IMR-90 (cell line): Measurements from ENCODE around the gene CCM2. TPM values are rescaled to one million over a fixed set of nuclear protein-coding genes. Genes with fewer than 3 reads are reported as not detected.
A peak's percentile ranks its signal among the peaks of the same experiment; 100 is the strongest.

ENCODE experiments used
- ATAC-seq: fragments of 200-7000 bp; cut with Tn5 transposase; 2 replicates; pipeline ENCODE4 v1.9.1; 2020; ENCODE audit warnings: low read depth, mild to moderate bottlenecking, moderate library complexity
- BruUV-seq: library from RNA; stranded (reverse); fragments of 400-500 nt; replicated peaks from 2 replicates; lab custom pipeline; 2021; lab: Mats Ljungman, UMichigan
- CTCF ChIA-PET: fragments of 300-600 bp; formaldehyde crosslinking; extraction: SDS; loops from one replicate; lab custom pipeline; 2021; ENCODE audit warnings: antibody characterized with exemption; lab: Yijun Ruan, JAX
- POLR2A ChIA-PET: fragments of 300-600 bp; sonication (Branson Sonifier 250); formaldehyde crosslinking; loops from one replicate; lab custom pipeline; 2022; ENCODE audit warnings: antibody characterized with exemption; ENCODE audit not compliant: unreplicated experiment; lab: Charles Lee
- DNase-seq: peaks from one replicate; pipeline ENCODE4 v3.0.0; 2013
- H2AFZ ChIP-seq: replicated peaks from 2 replicates; pipeline ENCODE3; 2013; ENCODE audit warnings: low read length, mild to moderate bottlenecking; ENCODE audit not compliant: poor library complexity
- H2AK5ac ChIP-seq: 2 replicates; pipeline ENCODE4 v1.6.1; 2013; ENCODE audit warnings: low read depth, low read length, inconsistent platforms
- H2AK9ac ChIP-seq: replicated peaks from 2 replicates; pipeline ENCODE3; 2013; ENCODE audit warnings: mild to moderate bottlenecking, low read depth, low read length, moderate library complexity; ENCODE audit not compliant: poor library complexity
- H2BK120ac ChIP-seq: 2 replicates; pipeline ENCODE4 v1.6.1; 2013; ENCODE audit warnings: low read depth, low read length, inconsistent platforms
- H2BK15ac ChIP-seq: 3 replicates; pipeline ENCODE4 v1.6.1; 2013; ENCODE audit warnings: low read depth, low read length, inconsistent platforms
- H2BK20ac ChIP-seq: 2 replicates; pipeline ENCODE4 v1.6.1; 2013; ENCODE audit warnings: low read depth, mild to moderate bottlenecking, inconsistent platforms, low read length, moderate library complexity
- H2BK5ac ChIP-seq: 2 replicates; pipeline ENCODE4 v1.6.1; 2013; ENCODE audit warnings: mild to moderate bottlenecking, low read depth, low read length, inconsistent platforms; ENCODE audit not compliant: poor library complexity, severe bottlenecking
- H3K14ac ChIP-seq: replicated peaks from 2 replicates; pipeline ENCODE4 v1.6.1; 2013; ENCODE audit warnings: low read depth, low read length, inconsistent platforms
- H3K18ac ChIP-seq: 2 replicates; pipeline ENCODE4 v1.6.1; 2013; ENCODE audit warnings: low read depth, low read length, control low read depth
- H3K23ac ChIP-seq: 2 replicates; pipeline ENCODE4 v1.6.1; 2013; ENCODE audit warnings: low read depth, low read length, inconsistent platforms
- H3K27ac ChIP-seq: 2 replicates; pipeline ENCODE4 v1.5.1; 2013; ENCODE audit warnings: mild to moderate bottlenecking, control low read depth, low read length; ENCODE audit not compliant: insufficient read depth
- H3K27me3 ChIP-seq: 2 replicates; pipeline ENCODE4 v1.6.1; 2013; ENCODE audit warnings: low read length; ENCODE audit not compliant: control insufficient read depth, insufficient read depth
- H3K36me3 ChIP-seq: 2 replicates; pipeline ENCODE4 v1.6.1; 2013; ENCODE audit warnings: low read length, mixed read lengths; ENCODE audit not compliant: control insufficient read depth, insufficient read depth
- H3K4ac ChIP-seq: 2 replicates; pipeline ENCODE4 v1.6.1; 2013; ENCODE audit warnings: low read depth, low read length, inconsistent platforms
- H3K4me1 ChIP-seq: 2 replicates; pipeline ENCODE4 v1.6.1; 2013; ENCODE audit warnings: low read length, mixed read lengths; ENCODE audit not compliant: control insufficient read depth, insufficient read depth
- H3K4me2 ChIP-seq: 2 replicates; pipeline ENCODE4 v1.6.1; 2013; ENCODE audit warnings: low read depth, mild to moderate bottlenecking, control low read depth, low read length, moderate library complexity
- H3K4me3 ChIP-seq: 2 replicates; pipeline ENCODE4 v1.5.1; 2013; ENCODE audit warnings: low read depth, mild to moderate bottlenecking, control low read depth, low read length, moderate library complexity; ENCODE audit not compliant: insufficient read depth
- H3K56ac ChIP-seq: 2 replicates; pipeline ENCODE4 v1.6.1; 2013; ENCODE audit warnings: low read length, inconsistent platforms; ENCODE audit not compliant: insufficient read depth; ENCODE audit errors: extremely low read depth
- H3K79me1 ChIP-seq, 2 experiments: 2 replicates each; pipeline ENCODE4 v1.6.1; 2013; ENCODE audit warnings: low read length in 2 of 2, inconsistent platforms in 1 of 2, low read depth in 1 of 2
- H3K9ac ChIP-seq: 2 replicates; pipeline ENCODE4 v1.6.1; 2013; ENCODE audit warnings: low read depth, low read length, control low read depth
- H3K9me1 ChIP-seq: 2 replicates; pipeline ENCODE4 v1.6.1; 2013; ENCODE audit warnings: low read length, inconsistent platforms; ENCODE audit not compliant: insufficient read depth
- H3K9me3 ChIP-seq: 2 replicates; pipeline ENCODE4 v1.6.1; 2013; ENCODE audit warnings: low read length; ENCODE audit not compliant: control insufficient read depth, insufficient read depth
- H4K20me1 ChIP-seq: 2 replicates; pipeline ENCODE4 v1.6.1; 2013; ENCODE audit warnings: low read length, inconsistent platforms; ENCODE audit not compliant: insufficient read depth
- H4K5ac ChIP-seq: 2 replicates; pipeline ENCODE4 v1.6.1; 2013; ENCODE audit warnings: mild to moderate bottlenecking, low read depth, low read length, control low read depth
- H4K8ac ChIP-seq, 2 experiments: 2 replicates each; pipeline ENCODE4 v1.6.1; 2013; ENCODE audit warnings: low read depth in 2 of 2, low read length in 2 of 2, control low read depth in 1 of 2, inconsistent platforms in 1 of 2
- H4K91ac ChIP-seq: 2 replicates; pipeline ENCODE4 v1.6.1; 2013; ENCODE audit warnings: low read depth, low read length, inconsistent platforms; ENCODE audit not compliant: insufficient read depth
- BHLHE40 ChIP-seq: fragments of 150-350 bp; IDR thresholded peaks from 2 replicates; pipeline ENCODE4 v1.6.1; 2016; ENCODE audit warnings: mild to moderate bottlenecking, low read depth, low read length
- FOS ChIP-seq: fragments of 150-350 bp; IDR thresholded peaks from 2 replicates; pipeline ENCODE4 v1.6.1; 2016; ENCODE audit warnings: low read depth, low read length
- MAFK ChIP-seq: IDR thresholded peaks from 2 replicates; pipeline ENCODE4 v1.6.1; 2012; ENCODE audit warnings: low read depth, low read length, improper control_type of control experiment
- NFE2L2 ChIP-seq: fragments of 150-350 bp; IDR thresholded peaks from 2 replicates; pipeline ENCODE4 v1.6.1; 2016; ENCODE audit warnings: low read depth, mild to moderate bottlenecking, low read length
- POLR2A ChIP-seq: IDR thresholded peaks from 2 replicates; pipeline ENCODE4 v1.6.1; 2012; ENCODE audit warnings: mild to moderate bottlenecking, low read depth, low read length
- RAD21 ChIP-seq: IDR thresholded peaks from 2 replicates; pipeline ENCODE4 v1.6.1; 2012; ENCODE audit warnings: low read length, improper control_type of control experiment
- RFX5 ChIP-seq: IDR thresholded peaks from 2 replicates; pipeline ENCODE4 v1.8.0; 2012; ENCODE audit warnings: low read depth, mild to moderate bottlenecking, low read length, moderate library complexity
- SMC3 ChIP-seq: fragments of 150-350 bp; IDR thresholded peaks from 2 replicates; pipeline ENCODE4 v1.6.1; 2016; ENCODE audit warnings: low read depth, mild to moderate bottlenecking, antibody characterized with exemption, low read length, moderate library complexity
- WGBS, 2 experiments: methylation state at CpG; one replicate each; pipeline versions ENCODE4 v1.1.5 to v1.1.7; 2013; ENCODE audit warnings: missing lambda C conversion rate in 2 of 2; ENCODE audit not compliant: insufficient read length in 1 of 2; ENCODE audit errors: extremely low coverage in 2 of 2; 5-methylcytosine and 5-hydroxymethylcytosine counted together
- dilution Hi-C: fragments of 300-500 bp; cut with HindIII; formaldehyde crosslinking; loops from one replicate; pipeline ENCODE4 v1.14.3; 2018; ENCODE audit warnings: low sequenced_read_pairs; ENCODE audit not compliant: unreplicated experiment
- in situ Hi-C: fragments of 300-500 bp; cut with MboI; formaldehyde crosslinking; loops from 3 replicates; pipeline ENCODE4 v1.14.3; 2019; ENCODE audit warnings: low sequenced_read_pairs, inconsistent platforms, mixed read lengths
- intact Hi-C: fragments of 100-400 bp; cut with micrococcal nuclease; formaldehyde crosslinking; loops from 2 replicates; pipeline ENCODE4 v1.10.0; 2022
- polyA plus RNA-seq, 3 experiments: library from polyadenylated mRNA; depleted of rRNA; stranded (reverse); fragments of >200 nt; gene quantifications; 2 replicates each; pipeline ENCODE4 v1.2.3, GENCODE V29; 2012; ENCODE audit warnings: low replicate concordance in 1 of 3
- total RNA-seq: library from RNA; depleted of rRNA; stranded (reverse); fragments of >200 nt; gene quantifications from 2 replicates; pipeline ENCODE4 v1.2.3, GENCODE V29; 2012
- TF ChIP-seq, protein P1 (sequence below): fragments of 150-350 bp; IDR thresholded peaks from 2 replicates; pipeline ENCODE4 v1.6.1; 2017; ENCODE audit warnings: mild to moderate bottlenecking, antibody characterized with exemption, low read length, low read depth
- TF ChIP-seq, protein P2 (sequence below): fragments of 150-350 bp; IDR thresholded peaks from 2 replicates; pipeline ENCODE4 v1.6.1; 2016; ENCODE audit warnings: low read depth, mild to moderate bottlenecking, low read length, moderate library complexity, borderline replicate concordance

The CCM2 gene
- total and polyA plus RNA-seq, 2 of the 4 experiments (the other 2 are of a cell fraction) = 65.2 to 78.5 TPM

DNA sequence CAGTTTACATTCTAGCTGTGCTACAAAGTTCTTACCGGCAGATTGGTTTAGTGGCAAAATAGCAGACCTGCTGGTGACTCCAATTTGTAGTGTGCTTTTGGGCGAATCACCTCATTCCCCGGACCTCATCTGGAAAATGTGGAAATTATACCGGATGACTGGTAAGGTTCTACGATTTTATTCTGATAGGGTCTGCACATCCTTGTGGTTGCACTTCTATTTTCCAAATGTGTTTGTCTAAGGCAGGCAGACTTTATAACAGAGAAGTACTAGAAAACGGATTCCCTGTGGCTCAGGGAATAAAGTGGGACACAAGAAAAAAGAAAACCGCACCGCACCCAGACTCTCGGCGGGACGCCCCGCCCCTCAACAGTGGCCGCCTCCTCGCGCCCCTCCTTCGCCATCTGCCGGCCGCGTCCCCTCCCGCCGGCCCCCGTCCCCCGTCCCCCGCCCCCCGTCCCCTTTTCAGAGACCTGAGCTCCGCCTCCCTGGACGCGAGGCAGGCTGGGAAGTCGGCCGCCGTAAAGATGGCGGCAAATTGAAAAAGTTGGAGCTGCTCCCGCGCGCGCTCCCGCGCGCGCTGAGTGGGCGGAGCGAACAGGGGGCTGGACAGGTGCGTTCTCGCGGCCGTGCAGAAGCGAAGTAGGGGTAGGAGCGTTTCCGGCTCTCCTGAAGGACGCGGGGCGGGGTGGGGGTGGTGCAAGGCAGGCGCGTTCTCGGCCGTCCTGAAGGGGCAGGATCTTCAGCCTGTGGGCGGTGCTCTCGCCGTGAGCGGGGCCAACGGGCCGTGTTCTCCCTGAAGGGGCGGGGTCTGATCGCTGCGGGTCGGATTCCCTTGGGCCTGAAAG lies 532 bp upstream of the CCM2 start (continued):
- TF ChIP-seq BHLHE40 (no peak), RFX5 (no peak), RAD21 (peak; percentile 2; the same call in 1 of the 2 replicates)

DNA sequence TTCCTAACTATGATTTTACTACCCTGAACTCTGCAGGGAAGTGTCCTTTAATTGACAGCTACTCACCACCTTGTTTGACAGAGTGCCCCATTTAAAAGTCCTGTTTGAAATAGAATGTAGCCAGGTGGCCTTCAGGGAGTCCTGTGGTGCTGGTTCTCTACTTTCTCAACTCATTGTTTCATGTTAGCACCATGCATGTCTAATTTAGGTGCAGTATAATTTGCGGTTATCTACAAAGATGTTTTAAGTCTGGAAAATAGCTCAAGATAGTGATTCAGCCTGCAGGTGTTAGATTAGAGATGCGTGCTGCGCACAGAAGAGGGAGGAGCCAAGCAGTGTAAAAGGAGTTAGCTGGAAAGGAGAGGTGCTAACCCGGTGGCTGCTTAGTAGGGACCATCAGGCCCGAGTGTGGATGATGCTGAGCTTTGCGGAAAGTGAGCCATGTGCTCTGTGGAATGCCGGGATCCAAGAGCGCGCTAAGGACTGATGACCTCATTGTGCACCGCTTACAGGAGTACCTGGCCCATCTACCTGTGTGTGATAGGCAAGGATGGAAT lies 1.2 kb downstream of the CCM2 start:
- BruUV-seq = no TSS peak
- Histone ChIP-seq H4K8ac (peak overlapping the region in 1 of 2 experiments; percentile 34; a peak in 2 of 4 replicates), H3K9me1 (peaks cover 16% of the 10 kb centered on the region), H3K23ac (peak overlapping the region; percentile 76), H2BK15ac (no peak overlapping the region), H2BK120ac (no peak overlapping the region), H3K4me2 (peak overlapping the region; percentile 76), H3K18ac (no peak overlapping the region), H3K56ac (0 out of 2 replicates have a peak overlapping the region, but pooled peaks have one; percentile 37), H2AK5ac (peak overlapping the region; percentile 6; the same call in 1 of the 2 replicates), H3K4me1 (peaks cover 5% of the 10 kb centered on the region), H3K14ac (peak overlapping the region; percentile 54; the same call in 1 of the 2 replicates), H3K4ac (peak overlapping the region; percentile 7; the same call in 1 of the 2 replicates), H2BK20ac (no peak overlapping the region), H3K9me3 (no peaks in the 10 kb centered on the region), H3K27me3 (no peaks in the 10 kb centered on the region), H3K27ac (0 out of 2 replicates have a peak overlapping the region, but pooled peaks have one; percentile 2), H3K36me3 (peaks cover 2% of the 10 kb centered on the region; the same call in 1 of the 2 replicates), H2BK5ac (no peak overlapping the region), H3K4me3 (peak overlapping the region; percentile 77), H4K5ac (no peak overlapping the region), H3K79me1 (peaks cover 21 to 63% of the 10 kb centered on the region in 2 experiments; a peak in 3 of 4 replicates), H4K20me1 (peaks cover 32% of the 10 kb centered on the region), H4K91ac (no peak overlapping the region), H2AK9ac (no peak overlapping the region), H3K9ac (peak overlapping the region; percentile 97), H2AFZ (no peak overlapping the region)
- DNase-seq (no peak), ATAC-seq (no peak)
- ChIA-PET POLR2A (interaction anchor here (0.6 kb wide), 1 partner anchor 77 kb away, joined by 4 read pairs; no protein-coding TSS in a partner anchor), CTCF (interaction anchor here (1.5 kb wide), 1 partner anchor 26 kb away, joined by 4 read pairs; no protein-coding TSS in a partner anchor)
- in situ Hi-C loops = no loop called here
- WGBS, 2 experiments = 8% methylated on average over 2 of the region's 10 CpGs; no CpG with 5 or more reads in 1 of the 2 experiments
- dilution Hi-C loops = no loop called here
- intact Hi-C loops = no loop called here
- TF ChIP-seq BHLHE40 (no peak), POLR2A (no peak), NFE2L2 (no peak), RAD21 (no peak), FOS (no peak), MAFK (no peak), SMC3 (no peak)
- TF ChIP-seq, protein P1, sequence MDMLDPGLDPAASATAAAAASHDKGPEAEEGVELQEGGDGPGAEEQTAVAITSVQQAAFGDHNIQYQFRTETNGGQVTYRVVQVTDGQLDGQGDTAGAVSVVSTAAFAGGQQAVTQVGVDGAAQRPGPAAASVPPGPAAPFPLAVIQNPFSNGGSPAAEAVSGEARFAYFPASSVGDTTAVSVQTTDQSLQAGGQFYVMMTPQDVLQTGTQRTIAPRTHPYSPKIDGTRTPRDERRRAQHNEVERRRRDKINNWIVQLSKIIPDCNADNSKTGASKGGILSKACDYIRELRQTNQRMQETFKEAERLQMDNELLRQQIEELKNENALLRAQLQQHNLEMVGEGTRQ = no peak
- TF ChIP-seq, protein P2, sequence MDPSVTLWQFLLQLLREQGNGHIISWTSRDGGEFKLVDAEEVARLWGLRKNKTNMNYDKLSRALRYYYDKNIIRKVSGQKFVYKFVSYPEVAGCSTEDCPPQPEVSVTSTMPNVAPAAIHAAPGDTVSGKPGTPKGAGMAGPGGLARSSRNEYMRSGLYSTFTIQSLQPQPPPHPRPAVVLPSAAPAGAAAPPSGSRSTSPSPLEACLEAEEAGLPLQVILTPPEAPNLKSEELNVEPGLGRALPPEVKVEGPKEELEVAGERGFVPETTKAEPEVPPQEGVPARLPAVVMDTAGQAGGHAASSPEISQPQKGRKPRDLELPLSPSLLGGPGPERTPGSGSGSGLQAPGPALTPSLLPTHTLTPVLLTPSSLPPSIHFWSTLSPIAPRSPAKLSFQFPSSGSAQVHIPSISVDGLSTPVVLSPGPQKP = no peak
